Lower leg skin (tissue), 4 donors: ENCODE results near the gene SCRT2. TPM values are rescaled to one million over a fixed set of nuclear protein-coding genes. Genes with fewer than 3 reads are reported as not detected.

ENCODE experiments used
- DNase-seq, 2 donors: peaks; one replicate each; pipeline ENCODE4 v3.0.0-alpha.2; 2019; ENCODE audit warnings: low spot score in 2 of 2
- H3K4me3 ChIP-seq: fragments of 200-600 bp; sonication (generic); 2 replicates; pipeline ENCODE4 v1.5.1; 2017; ENCODE audit warnings: mild to moderate bottlenecking, low read depth; ENCODE audit not compliant: poor library complexity, severe bottlenecking
- POLR2A ChIP-seq, 2 donors: fragments of 450-650 bp; IDR thresholded peaks; one replicate each; pipeline ENCODE4 v1.6.1; 2016 to 2017; ENCODE audit warnings: antibody characterized with exemption in 2 of 2, mild to moderate bottlenecking in 1 of 2, moderate library complexity in 1 of 2
- WGBS, 2 donors: methylation state at CpG; one replicate each; pipeline ENCODE4 v1.1.5; 2018; 5-methylcytosine and 5-hydroxymethylcytosine counted together
- intact Hi-C: fragments of 100-400 bp; cut with DNase I; formaldehyde crosslinking; loops from one replicate; pipeline ENCODE4 v1.15.0; 2023; ENCODE audit warnings: low total_unique reads
- total RNA-seq, 4 donors: library from RNA; depleted of rRNA; stranded (reverse); fragments of >200 nt; gene quantifications; one replicate each; pipeline ENCODE4 v1.1.0, GENCODE V29; 2016
- TF ChIP-seq, protein P1 (sequence below), 3 donors: fragments of 450-650 bp; IDR thresholded peaks; one replicate each; pipeline ENCODE4 v1.5.1; 2016; ENCODE audit warnings: antibody characterized with exemption in 3 of 3, mild to moderate bottlenecking in 3 of 3, moderate library complexity in 2 of 3

SCRT2 gene
- total RNA-seq, 4 donors from 2014 or later, result not detected

DNA sequence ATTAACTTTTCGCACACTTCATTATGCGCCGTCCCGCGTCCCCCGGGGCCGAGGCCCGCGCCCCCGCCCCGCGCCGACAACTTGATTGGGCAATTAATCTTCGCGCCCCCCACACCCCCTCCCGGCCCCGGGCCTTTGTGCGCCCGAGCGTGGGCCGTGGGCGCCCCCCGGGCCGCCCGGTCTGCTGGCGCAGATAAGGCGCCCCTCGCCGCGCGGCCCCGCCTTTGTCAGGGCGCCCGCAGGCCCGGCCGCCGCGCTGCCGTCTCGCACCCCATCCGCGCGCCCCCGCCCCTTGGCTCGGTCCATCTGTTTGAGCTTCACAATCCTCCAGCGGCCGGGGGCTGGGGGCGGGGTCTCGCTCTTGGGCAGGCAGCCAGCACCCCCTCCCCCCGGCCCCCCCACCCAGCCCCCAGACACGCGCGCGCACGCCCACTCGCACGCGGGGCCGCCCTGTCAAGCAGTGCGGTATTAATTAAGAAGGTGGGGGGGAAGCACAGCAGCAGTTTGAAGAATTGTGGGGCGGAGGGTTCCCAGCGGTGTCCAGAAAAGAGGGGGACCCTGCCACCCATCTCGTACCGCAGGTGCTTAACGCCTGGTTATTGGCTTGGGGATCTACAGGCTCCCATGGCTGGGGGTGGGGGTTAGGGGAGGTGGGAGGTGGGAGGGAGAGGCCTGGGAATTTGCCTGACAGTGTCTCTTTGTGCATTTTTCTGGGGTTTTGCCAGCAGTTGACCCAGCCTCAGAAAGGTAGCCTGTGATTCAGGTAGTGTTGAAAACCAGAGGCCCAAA is 34.6 kb upstream of the SCRT2 start:
- no peak overlapping the region for H3K4me3 ChIP-seq
- TF ChIP-seq, protein P1, sequence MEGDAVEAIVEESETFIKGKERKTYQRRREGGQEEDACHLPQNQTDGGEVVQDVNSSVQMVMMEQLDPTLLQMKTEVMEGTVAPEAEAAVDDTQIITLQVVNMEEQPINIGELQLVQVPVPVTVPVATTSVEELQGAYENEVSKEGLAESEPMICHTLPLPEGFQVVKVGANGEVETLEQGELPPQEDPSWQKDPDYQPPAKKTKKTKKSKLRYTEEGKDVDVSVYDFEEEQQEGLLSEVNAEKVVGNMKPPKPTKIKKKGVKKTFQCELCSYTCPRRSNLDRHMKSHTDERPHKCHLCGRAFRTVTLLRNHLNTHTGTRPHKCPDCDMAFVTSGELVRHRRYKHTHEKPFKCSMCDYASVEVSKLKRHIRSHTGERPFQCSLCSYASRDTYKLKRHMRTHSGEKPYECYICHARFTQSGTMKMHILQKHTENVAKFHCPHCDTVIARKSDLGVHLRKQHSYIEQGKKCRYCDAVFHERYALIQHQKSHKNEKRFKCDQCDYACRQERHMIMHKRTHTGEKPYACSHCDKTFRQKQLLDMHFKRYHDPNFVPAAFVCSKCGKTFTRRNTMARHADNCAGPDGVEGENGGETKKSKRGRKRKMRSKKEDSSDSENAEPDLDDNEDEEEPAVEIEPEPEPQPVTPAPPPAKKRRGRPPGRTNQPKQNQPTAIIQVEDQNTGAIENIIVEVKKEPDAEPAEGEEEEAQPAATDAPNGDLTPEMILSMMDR (IDR thresholded peaks at IDR 0.05), result no peak
- no peak for TF ChIP-seq POLR2A (IDR thresholded peaks at IDR 0.05)
- WGBS, 2 donors, result 6 to 12% methylated on average over 15 to 45 of the region's 65 CpGs
- no peak for DNase-seq
- intact Hi-C loops, result no loop called here

DNA sequence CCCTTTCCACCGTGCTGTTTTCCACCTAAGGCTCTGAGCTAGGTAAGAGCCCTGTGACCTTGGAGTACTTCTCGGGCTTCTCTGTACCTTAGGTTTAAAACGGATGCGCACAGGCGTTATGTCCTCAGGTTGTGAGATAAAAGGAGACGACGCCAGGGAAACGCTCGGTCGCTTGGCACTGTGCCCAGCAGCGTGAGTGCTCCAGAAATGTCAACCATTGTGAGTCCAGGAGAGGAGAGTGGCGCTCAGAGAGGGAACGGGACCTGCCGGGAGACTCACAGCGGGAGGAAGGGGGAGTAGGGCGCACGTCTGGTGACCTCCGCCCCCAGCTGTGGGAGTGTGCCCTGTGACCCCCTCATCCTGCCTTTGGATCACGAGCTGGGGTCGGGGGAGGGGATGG is 33.8 kb upstream of the SCRT2 start:
- intact Hi-C loops, result no loop called here
- WGBS, 2 donors, result 8 to 10% methylated on average over 19 to 20 of the region's 20 CpGs
- TF ChIP-seq, protein P1 (IDR thresholded peaks at IDR 0.05), result no peak
- TF ChIP-seq POLR2A (IDR thresholded peaks at IDR 0.05), result no peak
- H3K4me3 ChIP-seq, result no peak overlapping the region
- DNase-seq, result no peak

DNA sequence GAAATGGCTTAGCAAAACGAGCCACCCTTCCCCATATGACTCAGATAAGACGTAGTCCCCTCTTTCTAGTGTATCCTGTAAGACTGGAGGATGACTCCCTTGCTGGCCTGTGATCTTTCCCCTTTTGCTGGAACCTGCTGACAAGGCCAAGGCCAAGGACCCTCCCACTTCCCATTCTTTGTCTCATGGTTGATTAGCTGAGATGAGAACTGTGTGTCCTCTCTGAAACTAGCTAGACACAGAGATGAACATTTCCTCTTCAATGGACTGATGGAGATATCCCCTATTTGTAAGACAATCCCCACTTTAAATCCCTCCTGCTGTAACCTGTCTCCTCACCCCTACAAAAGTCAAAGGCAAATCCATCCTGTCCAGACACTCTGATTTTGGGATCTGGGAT is 33.4 kb upstream of the SCRT2 start:
- no peak for DNase-seq
- WGBS, 2 donors, result 78 to 87% methylated on average over 2 of the region's 2 CpGs
- H3K4me3 ChIP-seq, result no peak overlapping the region
- intact Hi-C loops, result no loop called here
- no peak for TF ChIP-seq POLR2A (IDR thresholded peaks at IDR 0.05)
- TF ChIP-seq, protein P1 (IDR thresholded peaks at IDR 0.05), result no peak

DNA sequence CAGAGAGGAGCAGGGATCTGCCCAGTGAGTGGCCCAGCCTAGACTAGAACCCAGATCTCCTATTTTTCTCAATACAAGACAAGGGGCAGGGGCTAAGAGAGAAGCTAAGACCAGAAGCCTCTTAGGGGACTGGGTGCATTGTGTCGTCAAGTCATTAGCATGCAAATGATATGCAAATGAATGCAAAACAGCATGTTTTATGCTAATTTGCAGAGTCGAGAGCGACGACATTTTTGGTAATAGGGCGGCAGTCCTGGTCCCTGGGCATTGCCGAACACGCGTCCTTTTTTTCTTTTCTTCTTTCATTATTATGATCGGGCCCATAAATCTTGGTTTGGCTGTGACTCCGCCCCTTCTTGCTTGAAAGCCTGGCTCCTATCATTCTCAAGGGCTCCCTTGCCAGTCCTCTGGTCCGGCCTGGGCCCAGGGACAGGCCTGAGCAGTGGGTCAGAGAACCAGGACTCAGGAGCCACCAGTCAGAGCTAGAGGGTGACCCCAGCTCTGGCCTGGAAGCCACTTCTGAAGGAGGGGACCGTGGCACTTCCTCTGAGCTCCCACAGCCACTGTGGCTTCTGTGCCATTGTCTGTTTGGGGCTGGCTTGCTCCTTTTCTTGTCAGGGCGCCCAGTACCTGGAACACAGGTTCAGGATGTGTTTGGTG is 32.0 kb upstream of the SCRT2 start:
- 80 to 90% methylated on average over 13 of the region's 13 CpGs for WGBS, 2 donors
- TF ChIP-seq, protein P1 (IDR thresholded peaks at IDR 0.05), result no peak
- no peak for TF ChIP-seq POLR2A (IDR thresholded peaks at IDR 0.05)
- H3K4me3 ChIP-seq, result no peak overlapping the region
- DNase-seq, result no peak
- intact Hi-C loops, result no loop called here

DNA sequence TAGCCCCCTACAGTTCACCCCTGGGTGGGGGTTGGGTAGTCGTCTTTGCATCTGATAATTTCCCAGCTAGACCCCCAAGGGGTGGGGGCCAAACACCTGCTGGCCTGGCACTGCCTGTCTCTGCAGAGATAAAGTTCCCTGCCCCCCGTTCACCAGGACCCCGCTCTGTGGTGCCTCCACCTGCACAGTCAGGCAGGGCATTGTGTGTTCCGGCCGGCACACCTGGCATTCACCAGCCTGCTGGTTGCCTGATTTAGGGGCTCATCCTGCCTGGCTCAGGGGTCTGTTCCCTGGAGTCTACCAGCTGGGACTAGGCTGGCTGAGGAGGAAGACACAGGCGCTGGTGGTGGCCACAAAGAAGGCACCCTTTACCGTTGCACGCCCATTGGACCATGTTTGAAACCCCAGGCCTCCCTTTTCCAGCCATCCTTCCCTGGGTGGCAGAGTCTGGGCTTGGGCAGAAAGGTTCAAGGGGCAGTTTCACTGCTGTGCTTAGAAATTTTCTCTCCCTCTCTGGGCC is 30.8 kb upstream of the SCRT2 start:
- no peak overlapping the region for H3K4me3 ChIP-seq
- DNase-seq, result no peak
- intact Hi-C loops, result no loop called here
- TF ChIP-seq, protein P1 (IDR thresholded peaks at IDR 0.05), result no peak
- no peak for TF ChIP-seq POLR2A (IDR thresholded peaks at IDR 0.05)
- 78 to 79% methylated on average over 8 of the region's 8 CpGs for WGBS, 2 donors
